ENCODE results near the gene AAK1. TPM values are rescaled to one million over a fixed set of nuclear protein-coding genes. Genes with fewer than 3 reads are reported as not detected.
"Not testable (repeated sequence)": the region's sequence is repeated elsewhere in the genome, so short reads cannot be mapped to it uniquely, and the experiment has no call there.

AAK1 gene
- total RNA-seq, 3 donors from 2014 or later: 62.4 to 68.4 (median 66.2) TPM

DNA sequence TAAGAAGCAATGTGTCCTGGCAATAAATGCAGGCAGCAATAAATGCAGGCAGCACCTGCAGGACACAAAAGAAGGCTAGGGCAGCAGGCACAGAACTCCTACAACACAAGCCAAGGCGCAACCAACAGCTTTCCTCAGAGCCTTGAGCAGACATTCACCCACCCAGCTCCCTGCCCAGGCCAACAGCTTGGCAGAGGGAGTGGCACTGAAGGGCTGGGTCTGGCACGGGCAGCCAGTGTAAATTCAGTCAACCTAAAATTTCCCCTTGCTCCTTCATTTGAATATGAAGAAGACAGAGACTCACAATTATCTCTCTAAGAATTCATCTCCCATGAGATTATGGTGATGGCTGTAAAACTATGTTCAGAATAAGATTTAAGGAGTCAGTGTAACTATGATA lies 35.4 kb downstream of the AAK1 start:
- no peak overlapping the region for H3K4me3 ChIP-seq
- peak; percentile 42 for ATAC-seq
- no peaks in the 10 kb centered on the region for H3K9me3 ChIP-seq
- H3K36me3 ChIP-seq (ENCODE audit: low read depth): no peaks in the 10 kb centered on the region
- TF ChIP-seq, protein P1, sequence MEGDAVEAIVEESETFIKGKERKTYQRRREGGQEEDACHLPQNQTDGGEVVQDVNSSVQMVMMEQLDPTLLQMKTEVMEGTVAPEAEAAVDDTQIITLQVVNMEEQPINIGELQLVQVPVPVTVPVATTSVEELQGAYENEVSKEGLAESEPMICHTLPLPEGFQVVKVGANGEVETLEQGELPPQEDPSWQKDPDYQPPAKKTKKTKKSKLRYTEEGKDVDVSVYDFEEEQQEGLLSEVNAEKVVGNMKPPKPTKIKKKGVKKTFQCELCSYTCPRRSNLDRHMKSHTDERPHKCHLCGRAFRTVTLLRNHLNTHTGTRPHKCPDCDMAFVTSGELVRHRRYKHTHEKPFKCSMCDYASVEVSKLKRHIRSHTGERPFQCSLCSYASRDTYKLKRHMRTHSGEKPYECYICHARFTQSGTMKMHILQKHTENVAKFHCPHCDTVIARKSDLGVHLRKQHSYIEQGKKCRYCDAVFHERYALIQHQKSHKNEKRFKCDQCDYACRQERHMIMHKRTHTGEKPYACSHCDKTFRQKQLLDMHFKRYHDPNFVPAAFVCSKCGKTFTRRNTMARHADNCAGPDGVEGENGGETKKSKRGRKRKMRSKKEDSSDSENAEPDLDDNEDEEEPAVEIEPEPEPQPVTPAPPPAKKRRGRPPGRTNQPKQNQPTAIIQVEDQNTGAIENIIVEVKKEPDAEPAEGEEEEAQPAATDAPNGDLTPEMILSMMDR (IDR thresholded peaks at IDR 0.05): no peak
- intact Hi-C loops (cut with DNase I, micrococcal nuclease): no loop called here
- peak in 1 of 3 donors; percentile 35 for DNase-seq
- H3K4me1 ChIP-seq (ENCODE audit: low read depth): no peaks in the 10 kb centered on the region

DNA sequence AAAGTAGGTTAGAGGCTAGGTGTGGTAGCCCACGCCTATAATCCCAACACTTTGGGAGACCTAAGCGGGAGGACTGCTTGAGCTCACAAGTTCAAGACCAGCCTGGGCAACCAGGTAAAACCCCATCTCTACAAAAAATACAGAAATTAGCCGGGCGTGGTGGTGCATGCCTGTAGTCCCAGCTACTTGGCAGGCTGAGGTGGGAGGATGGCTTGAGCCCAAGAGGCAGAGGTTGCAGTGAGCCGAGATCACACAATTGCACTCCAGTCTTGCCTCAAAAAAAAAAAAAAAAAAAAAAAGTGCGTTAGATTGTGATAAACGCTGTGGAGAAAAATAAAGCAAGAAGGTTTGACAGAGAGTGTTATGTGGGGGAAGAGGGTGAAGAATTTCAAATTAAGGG lies 36.8 kb downstream of the AAK1 start:
- H3K36me3 ChIP-seq (ENCODE audit: low read depth); H3K9me3 ChIP-seq; H3K4me1 ChIP-seq (ENCODE audit: low read depth); ATAC-seq; H3K4me3 ChIP-seq; intact Hi-C loops (cut with DNase I, micrococcal nuclease); DNase-seq: not testable (repeated sequence)

DNA sequence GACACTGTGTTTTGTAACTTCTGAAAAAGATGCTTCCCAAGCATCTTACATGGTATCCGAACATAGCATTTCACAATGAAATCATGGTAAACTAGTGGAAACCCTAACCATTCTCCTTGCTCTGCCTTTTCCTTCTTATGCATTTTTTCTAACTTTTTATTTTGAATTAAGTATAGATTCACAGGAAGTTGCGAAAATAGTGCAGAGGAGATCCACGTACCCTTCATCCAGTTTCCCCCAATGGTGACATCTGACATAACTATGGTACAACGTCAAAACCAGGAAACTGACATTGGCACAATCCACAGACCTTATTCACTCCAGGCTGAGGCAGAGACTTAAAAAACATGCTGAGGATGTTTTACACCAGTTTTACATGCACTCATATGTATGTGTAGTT lies 38.3 kb downstream of the AAK1 start:
- H3K4me3 ChIP-seq: no peak overlapping the region
- no peaks in the 10 kb centered on the region for H3K4me1 ChIP-seq (ENCODE audit: low read depth)
- no peaks in the 10 kb centered on the region for H3K36me3 ChIP-seq (ENCODE audit: low read depth)
- ATAC-seq (no peak), DNase-seq (no peak)
- TF ChIP-seq, protein P1 (IDR thresholded peaks at IDR 0.05): no peak
- no peaks in the 10 kb centered on the region for H3K9me3 ChIP-seq
- intact Hi-C loops (cut with DNase I, micrococcal nuclease): no loop called here

DNA sequence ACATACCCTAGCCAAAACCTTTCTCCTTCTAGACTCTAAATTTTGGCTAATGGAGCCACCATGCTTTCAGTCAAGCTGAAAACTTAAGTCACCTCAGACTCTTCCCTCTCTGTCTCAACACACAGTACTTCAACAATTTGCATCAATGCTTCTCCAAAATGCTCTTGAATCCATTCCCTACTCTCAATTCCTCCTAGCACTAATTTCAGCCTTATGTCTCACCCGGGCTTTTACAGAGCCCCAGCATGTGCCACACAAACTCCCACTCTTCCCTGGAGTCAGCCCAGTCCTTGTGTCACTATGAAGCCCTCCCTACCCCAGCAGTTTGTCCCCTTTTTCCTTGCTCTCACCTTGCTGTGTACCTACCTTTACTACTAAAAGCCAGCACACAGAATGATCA lies 38.7 kb downstream of the AAK1 start:
- no peaks in the 10 kb centered on the region for H3K4me1 ChIP-seq (ENCODE audit: low read depth)
- H3K9me3 ChIP-seq: no peaks in the 10 kb centered on the region
- intact Hi-C loops (cut with DNase I, micrococcal nuclease): no loop called here

DNA sequence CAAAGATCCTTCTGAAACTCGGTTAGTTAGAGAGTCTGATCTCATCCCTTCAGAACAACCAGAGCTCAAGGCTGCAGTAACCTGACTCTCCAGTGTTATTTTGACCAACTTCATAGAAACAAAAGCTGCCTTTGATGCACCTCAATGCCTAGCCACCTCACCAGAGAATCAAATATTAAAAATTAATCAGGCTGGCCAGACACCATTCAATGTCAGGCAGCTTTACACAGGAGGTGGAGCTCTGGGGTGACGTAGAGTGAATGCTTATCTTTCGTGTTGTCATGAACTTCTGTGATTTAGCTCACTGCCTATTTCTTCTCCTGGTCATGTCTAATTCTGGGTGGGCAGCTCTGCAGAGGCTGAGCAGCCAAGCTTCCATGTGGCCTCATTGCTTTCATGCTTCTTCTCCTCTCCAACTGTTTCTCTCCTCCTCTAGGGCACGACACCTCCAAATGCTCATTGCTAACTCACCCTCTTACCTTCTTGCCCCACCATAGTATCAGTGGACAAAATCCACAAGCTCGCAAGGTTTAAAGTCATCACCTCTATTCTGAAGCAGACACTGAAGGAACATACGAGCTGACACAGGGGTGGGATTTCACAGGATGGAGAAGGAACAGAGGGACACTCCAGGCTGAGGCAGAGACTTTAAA lies 39.4 kb downstream of the AAK1 start:
- Histone ChIP-seq H3K36me3 (ENCODE audit: low read depth) (no peaks in the 10 kb centered on the region), H3K4me1 (ENCODE audit: low read depth) (no peaks in the 10 kb centered on the region), H3K4me3 (no peak overlapping the region), H3K9me3 (no peaks in the 10 kb centered on the region)
- TF ChIP-seq, protein P1 (IDR thresholded peaks at IDR 0.05): no peak
- DNase-seq: no peak
- intact Hi-C loops (cut with DNase I, micrococcal nuclease): no loop called here
- no peak for ATAC-seq

More for the DNA sequence above, 38.7 kb downstream of the AAK1 start:
- TF ChIP-seq, protein P1 (IDR thresholded peaks at IDR 0.05): no peak
- Histone ChIP-seq H3K4me3 (no peak overlapping the region), H3K36me3 (ENCODE audit: low read depth) (no peaks in the 10 kb centered on the region)
- no peak for ATAC-seq
- DNase-seq: no peak

DNA sequence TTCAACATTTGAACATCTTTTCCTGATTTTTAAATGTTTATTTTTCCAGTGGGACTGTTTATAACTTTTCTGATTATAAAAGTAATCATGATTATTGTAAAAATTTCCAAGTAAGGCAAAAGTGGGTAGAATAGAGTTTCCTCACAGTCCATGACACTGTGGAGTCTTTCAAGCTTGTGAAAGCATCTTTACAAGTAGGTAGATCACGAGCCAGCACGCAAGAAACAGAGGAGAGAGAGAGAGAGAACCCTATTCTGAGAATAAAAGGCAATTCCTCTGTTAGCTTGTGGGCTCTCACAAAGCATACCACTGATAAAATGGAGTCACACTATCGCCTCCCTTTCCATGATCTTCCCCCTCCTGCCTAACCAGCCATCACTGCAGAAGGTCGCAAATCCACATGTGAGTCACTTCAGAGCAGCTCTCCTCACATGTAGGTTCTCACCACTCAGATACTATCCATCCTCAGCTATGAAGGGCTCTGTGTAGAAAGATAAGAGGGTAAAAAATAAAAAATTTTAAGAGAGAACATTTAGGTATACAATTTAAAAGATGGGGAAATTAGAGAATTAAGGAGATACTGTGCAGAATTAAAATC lies 40.3 kb downstream of the AAK1 start:
- Histone ChIP-seq H3K4me1 (ENCODE audit: low read depth) (no peaks in the 10 kb centered on the region), H3K4me3 (no peak overlapping the region), H3K9me3 (no peaks in the 10 kb centered on the region), H3K36me3 (ENCODE audit: low read depth) (no peaks in the 10 kb centered on the region)
- TF ChIP-seq, protein P1 (IDR thresholded peaks at IDR 0.05): no peak
- DNase-seq: no peak
- intact Hi-C loops (cut with DNase I, micrococcal nuclease): no loop called here
- ATAC-seq: no peak
